Measurements from ENCODE around the gene LANCL2.

Gene LANCL2

GRCh38 chr7:55436457-55436856, 71.3 kb downstream of the LANCL2 start:
- no peak for DNase-seq (ENCODE audit: low read depth in 1 of 2, low spot score in 1 of 2)

DNA sequence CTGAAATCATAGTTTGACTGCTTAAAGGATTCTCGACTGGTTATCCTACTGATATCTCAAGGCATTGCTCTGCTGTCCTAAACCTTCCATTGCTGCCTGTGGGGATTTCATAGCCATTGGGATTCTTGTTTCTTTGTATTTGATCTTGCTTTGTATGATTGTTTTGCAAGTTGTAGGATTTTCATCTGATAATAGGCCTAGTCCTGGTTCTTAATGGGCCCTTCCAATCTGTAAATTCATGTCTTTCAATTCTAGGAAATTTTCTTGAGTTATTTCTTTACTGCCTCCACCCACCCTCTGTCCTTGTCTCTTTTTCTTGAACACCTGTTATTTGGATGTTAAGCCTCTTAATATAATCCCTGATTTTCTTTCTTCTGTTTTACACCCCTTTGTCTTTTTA, 72.2 kb downstream of the LANCL2 start:
- no peak for DNase-seq (ENCODE audit: low read depth in 1 of 2, low spot score in 1 of 2)

- no peak for DNase-seq (ENCODE audit: low read depth in 1 of 2, low spot score in 1 of 2)
Measured at GRCh38 chr7:55438085-55438756, 73.1 kb downstream of the LANCL2 start.

DNA sequence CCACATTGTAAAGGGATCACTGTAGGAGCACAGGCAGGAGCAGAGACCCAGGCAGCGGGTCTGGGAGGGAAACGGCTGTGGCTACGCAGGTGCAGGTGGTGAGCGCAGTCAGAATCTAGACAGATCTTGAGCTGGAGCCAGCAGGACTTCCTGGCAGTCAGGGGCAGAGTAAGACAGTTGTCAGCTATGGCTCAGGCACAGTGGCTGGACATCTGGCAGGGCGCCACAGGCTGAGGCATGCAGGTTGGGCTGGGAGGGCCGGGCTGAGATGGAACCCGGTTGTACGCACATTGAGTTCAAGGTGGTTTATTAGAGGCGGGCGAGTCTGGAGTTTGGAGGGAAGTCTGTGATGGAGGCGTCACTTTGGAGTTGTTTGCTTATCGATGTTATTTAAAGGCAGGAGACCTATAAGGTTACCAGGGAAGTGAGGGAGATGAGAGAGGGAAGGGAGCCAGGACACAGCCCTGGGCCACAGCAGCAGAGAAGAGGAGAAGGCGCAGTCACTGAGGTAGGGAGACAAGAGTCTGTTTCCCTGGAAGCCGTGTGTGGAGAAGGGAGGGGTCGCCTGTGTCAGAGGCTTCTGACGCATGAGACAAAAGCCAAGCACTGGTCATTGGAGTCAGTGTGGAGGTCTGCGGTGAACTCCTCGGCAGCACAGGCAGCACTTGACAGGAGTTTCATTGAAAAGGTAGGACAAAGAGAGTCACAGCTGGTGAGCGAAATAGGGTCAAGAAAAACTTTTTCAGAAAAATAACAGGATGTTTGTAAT, 73.8 kb downstream of the LANCL2 start:
- DNase-seq (ENCODE audit: low read depth in 1 of 2, low spot score in 1 of 2) = no peak

GRCh38 chr7:55439627-55440026, 74.5 kb downstream of the LANCL2 start:
- no peak for DNase-seq (ENCODE audit: low read depth in 1 of 2, low spot score in 1 of 2)

- DNase-seq (ENCODE audit: low read depth in 1 of 2, low spot score in 1 of 2) = no peak
Measured at GRCh38 chr7:55440040-55440690, 75.0 kb downstream of the LANCL2 start.

DNA sequence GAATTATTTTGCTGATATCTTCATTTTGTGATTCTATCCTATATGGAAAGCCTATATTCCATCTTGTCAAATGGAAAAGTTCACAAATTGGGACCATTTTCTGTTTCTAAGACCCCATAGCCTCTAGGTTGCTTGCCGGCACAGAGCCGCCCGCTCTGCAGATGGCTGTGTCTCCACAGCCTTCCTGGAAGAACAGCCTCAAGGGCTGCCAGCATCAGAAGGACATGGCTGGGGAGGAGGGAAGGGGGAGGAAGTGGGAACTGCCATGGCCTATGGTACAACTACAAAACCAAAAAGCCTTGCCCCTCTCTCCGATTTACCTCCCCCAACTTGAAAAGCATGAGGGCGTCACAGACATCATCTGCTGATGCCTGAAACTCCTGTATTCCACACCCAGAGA, 75.9 kb downstream of the LANCL2 start:
- no peak for DNase-seq (ENCODE audit: low read depth in 1 of 2, low spot score in 1 of 2)

DNA sequence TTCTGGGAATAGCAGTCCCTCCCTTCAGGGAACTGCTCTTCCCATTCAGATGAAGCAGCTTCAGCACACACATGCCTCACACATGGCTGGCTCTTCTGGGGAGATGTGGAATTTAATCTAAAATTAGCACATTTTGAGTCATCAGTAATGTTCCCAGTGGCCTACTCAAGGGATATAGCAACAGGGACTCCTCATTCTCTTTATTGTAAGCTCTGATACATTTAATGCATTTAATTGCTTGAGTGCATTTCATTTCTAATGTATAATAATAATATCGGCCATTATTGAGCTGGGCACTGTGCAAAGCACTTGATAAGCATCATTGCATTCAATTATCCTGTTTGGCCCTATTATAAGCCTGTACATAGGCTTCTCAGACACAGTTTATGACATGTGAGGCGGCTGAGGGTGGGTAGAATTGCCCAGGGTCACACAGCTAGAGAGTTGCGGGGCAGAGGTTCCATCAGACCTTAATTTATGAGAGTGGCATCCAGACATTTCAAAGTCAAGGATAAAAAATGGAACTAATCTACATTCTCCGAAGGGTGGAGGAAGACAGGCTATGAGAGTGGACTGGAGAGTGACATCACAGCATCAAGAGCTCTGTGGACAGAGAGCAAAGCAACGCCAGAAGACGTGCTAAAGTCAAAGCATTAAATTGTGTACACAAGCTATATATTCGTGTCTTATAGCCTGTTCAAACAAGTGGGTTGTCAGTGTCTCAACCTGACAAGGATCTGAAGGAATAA, 76.8 kb downstream of the LANCL2 start:
- no peak for DNase-seq (ENCODE audit: low read depth in 1 of 2, low spot score in 1 of 2)

DNA sequence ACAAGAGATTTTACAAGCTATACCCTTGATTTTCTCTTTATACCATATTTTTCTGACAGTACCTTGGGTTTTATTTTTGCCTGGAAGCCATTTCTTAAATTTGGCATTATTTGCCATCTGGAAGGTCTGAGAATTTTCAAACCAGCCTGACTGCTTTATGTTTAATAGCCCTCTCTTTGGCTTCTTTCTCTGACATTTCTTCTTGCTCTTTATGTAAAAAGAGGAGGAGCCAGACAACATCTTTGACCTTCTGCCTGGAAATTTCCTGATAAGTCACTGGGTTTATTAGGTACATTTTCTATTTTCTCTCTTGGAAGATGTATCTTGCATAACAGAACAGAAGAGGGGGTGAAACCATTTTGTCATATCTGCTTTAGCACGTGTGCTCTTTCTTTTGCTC, 79.6 kb downstream of the LANCL2 start:
- no peak for DNase-seq (ENCODE audit: low read depth in 1 of 2, low spot score in 1 of 2)

DNA sequence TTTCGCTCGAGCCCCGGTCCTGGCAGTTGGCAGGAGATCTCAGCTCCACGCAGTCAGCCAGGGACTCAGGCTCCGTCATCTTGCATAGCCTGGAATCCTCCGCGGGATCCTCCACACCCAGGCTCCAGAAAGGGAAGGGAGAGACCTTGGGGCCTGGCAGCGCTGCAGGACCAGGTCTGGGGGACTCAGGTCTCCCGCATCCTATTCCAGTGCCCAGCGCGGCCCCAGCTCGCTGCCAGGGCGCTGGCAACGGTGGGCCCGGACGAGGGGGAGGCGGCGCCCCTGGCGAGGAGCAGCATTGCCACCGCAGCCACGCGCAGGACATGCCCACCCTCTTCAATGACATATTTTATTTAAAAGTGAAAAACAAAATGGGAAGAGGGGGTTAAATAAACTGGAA, 83.4 kb downstream of the LANCL2 start:
- no peak for DNase-seq (ENCODE audit: low read depth in 1 of 2, low spot score in 1 of 2)

GRCh38 chr7:55449205-55449991, 84.3 kb downstream of the LANCL2 start:
- DNase-seq (ENCODE audit: low read depth in 1 of 2, low spot score in 1 of 2) = no peak

DNA sequence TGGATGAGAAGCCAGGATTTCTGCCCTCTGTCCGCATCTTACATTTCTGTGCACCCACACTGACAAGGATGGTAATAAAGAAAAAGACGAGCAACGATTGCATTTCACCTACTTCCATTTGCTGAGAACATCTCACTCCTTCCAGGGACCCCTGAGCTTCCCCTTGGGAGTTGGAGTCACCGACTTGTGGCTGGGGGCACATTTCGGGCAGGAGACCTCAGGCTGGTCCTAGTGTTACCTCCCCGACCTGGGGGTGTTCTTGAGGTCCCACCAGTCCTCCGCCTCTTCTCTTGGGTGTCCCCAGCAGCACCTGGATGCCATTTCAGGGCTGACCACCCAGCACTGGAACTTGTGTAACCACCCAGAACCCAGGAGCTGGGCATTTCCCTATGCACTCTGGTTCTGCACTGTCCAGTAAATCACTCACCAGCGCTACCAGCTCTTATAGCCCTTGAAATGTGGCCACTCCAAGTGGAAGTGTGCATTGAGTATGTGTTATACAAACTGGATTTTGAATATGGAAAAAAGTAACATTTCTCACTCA, 84.9 kb downstream of the LANCL2 start:
- no peak for DNase-seq (ENCODE audit: low read depth in 1 of 2, low spot score in 1 of 2)

- DNase-seq (ENCODE audit: low read depth in 1 of 2, low spot score in 1 of 2) = no peak
Measured at GRCh38 chr7:55452971-55453370, 87.8 kb downstream of the LANCL2 start.

- DNase-seq (ENCODE audit: low read depth in 1 of 2, low spot score in 1 of 2) = no peak
Measured at GRCh38 chr7:55457801-55458200, 92.7 kb downstream of the LANCL2 start.

DNA sequence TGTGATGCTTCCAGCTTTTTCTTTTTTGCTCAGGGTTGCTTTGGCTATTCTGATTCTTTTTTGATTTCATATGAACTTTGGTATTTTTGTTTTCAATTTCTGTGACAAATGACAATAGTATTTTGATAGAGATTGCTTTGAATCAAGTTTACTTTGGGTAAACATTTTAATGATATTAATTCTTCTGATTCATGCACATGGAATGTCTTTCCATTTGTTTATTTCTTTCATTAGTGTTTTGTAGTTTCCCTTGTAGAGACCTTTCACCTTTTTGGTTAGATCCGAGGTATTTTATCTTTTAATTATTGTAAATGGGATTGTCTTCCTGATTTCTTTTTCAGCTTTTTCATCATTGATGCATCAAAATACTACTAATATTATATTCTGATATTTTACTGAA, 93.2 kb downstream of the LANCL2 start:
- DNase-seq (ENCODE audit: low read depth in 1 of 2, low spot score in 1 of 2) = no peak

DNA sequence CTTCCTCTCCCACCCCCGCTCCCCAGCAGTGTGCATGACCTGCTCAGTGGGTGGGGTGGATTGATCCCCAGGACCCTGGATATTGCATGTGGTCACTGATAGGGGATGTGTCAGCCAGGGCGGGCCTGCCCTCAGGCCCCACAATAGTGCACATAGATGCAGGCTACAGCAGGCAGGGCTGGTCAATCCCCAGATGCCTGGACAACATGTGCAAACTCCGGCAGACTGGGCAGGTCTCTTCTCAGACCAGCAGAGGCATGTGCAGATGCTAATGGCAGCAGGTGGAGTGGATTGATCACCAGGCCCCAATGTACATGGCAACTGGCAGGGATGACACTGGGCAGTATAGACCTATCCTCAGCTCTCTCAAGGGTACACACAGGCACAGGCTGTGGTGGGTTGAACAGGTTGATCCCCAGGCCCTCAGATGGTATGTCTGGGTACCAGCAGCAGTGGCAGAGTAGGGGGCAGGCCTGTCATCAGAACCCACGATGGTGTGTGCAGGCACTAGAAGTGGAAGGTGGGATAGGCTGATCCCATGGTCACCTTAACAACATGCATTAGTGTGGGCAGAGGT, 98.6 kb downstream of the LANCL2 start:
- DNase-seq (ENCODE audit: low read depth in 1 of 2, low spot score in 1 of 2) = no peak

GRCh38 chr7:55464422-55464821, 99.3 kb downstream of the LANCL2 start:
- no peak for DNase-seq (ENCODE audit: low read depth in 1 of 2, low spot score in 1 of 2)

GRCh38 chr7:55465691-55466090, 100.6 kb downstream of the LANCL2 start:
- DNase-seq (ENCODE audit: low read depth in 1 of 2, low spot score in 1 of 2) = no peak

GRCh38 chr7:55467047-55467593, 102.0 kb downstream of the LANCL2 start:
- no peak for DNase-seq (ENCODE audit: low read depth in 1 of 2, low spot score in 1 of 2)

DNA sequence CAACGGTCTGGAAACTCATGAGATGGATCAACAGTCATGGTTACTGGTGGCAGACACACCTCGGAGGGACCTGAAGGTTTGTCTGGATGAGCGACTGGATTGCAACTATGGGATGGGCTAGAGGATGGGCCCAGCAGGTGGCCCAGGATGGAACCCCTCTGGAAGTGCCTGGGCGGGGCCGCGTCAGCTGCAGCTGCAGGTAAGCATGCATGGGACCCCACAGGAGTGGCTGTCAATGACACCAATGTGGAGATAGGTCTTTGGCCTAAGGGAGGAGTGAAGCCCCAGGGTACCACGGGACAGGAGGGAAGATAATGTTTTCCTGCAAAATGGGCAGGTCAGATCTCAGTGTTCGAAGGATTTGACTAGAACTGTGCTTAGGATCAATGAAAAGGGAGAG, 103.4 kb downstream of the LANCL2 start:
- DNase-seq (ENCODE audit: low read depth in 1 of 2, low spot score in 1 of 2) = no peak
